ELR (cell line): ENCODE measurements around the gene FAM131B.
"Not testable (repeated sequence)": the region's sequence is repeated elsewhere in the genome, so short reads cannot be mapped to it uniquely, and the experiment has no call there.

Experiments used
- DNase-seq: peaks from one replicate; pipeline ENCODE4 v3.0.0-alpha.2; 2015; ENCODE audit warnings: low read depth

Gene FAM131B

GRCh38 chr7:143394777-143395176, 32.3 kb upstream of the FAM131B start:
- DNase-seq: no peak

- no peak for DNase-seq
Measured at GRCh38 chr7:143394068-143394467, 31.6 kb upstream of the FAM131B start.

GRCh38 chr7:143393267-143394041, 30.9 kb upstream of the FAM131B start:
- no peak for DNase-seq

- no peak for DNase-seq
Measured at GRCh38 chr7:143392875-143393266, 30.4 kb upstream of the FAM131B start.

- DNase-seq: not testable (repeated sequence)
Measured at GRCh38 chr7:143392427-143392826, 29.9 kb upstream of the FAM131B start.

GRCh38 chr7:143391462-143392404, 29.2 kb upstream of the FAM131B start:
- DNase-seq: peak; percentile 56

- DNase-seq: no peak
Measured at GRCh38 chr7:143390773-143391317, 28.3 kb upstream of the FAM131B start.

- DNase-seq: no peak
Measured at GRCh38 chr7:143390104-143390772, 27.7 kb upstream of the FAM131B start.

GRCh38 chr7:143389316-143390103, 27.0 kb upstream of the FAM131B start:
- DNase-seq: no peak

- DNase-seq: no peak
Measured at GRCh38 chr7:143388491-143389101, 26.1 kb upstream of the FAM131B start.

- DNase-seq: no peak
Measured at GRCh38 chr7:143388051-143388450, 25.5 kb upstream of the FAM131B start.

- DNase-seq: no peak
Measured at GRCh38 chr7:143387156-143387975, 24.9 kb upstream of the FAM131B start.

GRCh38 chr7:143385891-143386781, 23.6 kb upstream of the FAM131B start:
- DNase-seq: no peak

GRCh38 chr7:143384661-143385631, 22.4 kb upstream of the FAM131B start:
- no peak for DNase-seq

- DNase-seq: peak; percentile 75
Measured at GRCh38 chr7:143384148-143384547, 21.6 kb upstream of the FAM131B start.

- no peak for DNase-seq
Measured at GRCh38 chr7:143383642-143383957, 21.1 kb upstream of the FAM131B start.

GRCh38 chr7:143382791-143383641, 20.5 kb upstream of the FAM131B start:
- DNase-seq: no peak
